Duodenal mucosa (tissue), 2 donors: ENCODE data around the gene ABCC9.

ENCODE experiments used
- H3K27ac ChIP-seq: one replicate; pipeline ENCODE4 v1.7.0; 2013; ENCODE audit warnings: low read depth, low read length
- H3K27me3 ChIP-seq, 2 donors: one replicate each; pipeline ENCODE4 v1.7.0; 2013; ENCODE audit warnings: low read length in 2 of 2, control low read depth in 1 of 2; ENCODE audit not compliant: insufficient read depth in 2 of 2, control insufficient read depth in 1 of 2
- H3K36me3 ChIP-seq, 2 donors: one replicate each; pipeline ENCODE4 v1.7.0; 2013; ENCODE audit warnings: low read length in 2 of 2, control low read depth in 1 of 2; ENCODE audit not compliant: insufficient read depth in 2 of 2, control insufficient read depth in 1 of 2
- H3K4me1 ChIP-seq, 2 donors: one replicate each; pipeline ENCODE4 v1.7.0; 2013; ENCODE audit warnings: low read length in 2 of 2, control low read depth in 1 of 2; ENCODE audit not compliant: insufficient read depth in 2 of 2, control insufficient read depth in 1 of 2
- H3K4me3 ChIP-seq, 2 donors: one replicate each; pipeline ENCODE4 v1.7.0; 2013; ENCODE audit warnings: low read length in 2 of 2, low read depth in 1 of 2
- H3K9ac ChIP-seq, 2 donors: one replicate each; pipeline ENCODE4 v1.7.0; 2013; ENCODE audit warnings: low read length in 2 of 2, low read depth in 1 of 2
- H3K9me3 ChIP-seq, 2 donors: one replicate each; pipeline ENCODE4 v1.7.0; 2013; ENCODE audit warnings: low read length in 2 of 2, control low read depth in 1 of 2; ENCODE audit not compliant: control insufficient read depth in 1 of 2

Gene ABCC9

DNA sequence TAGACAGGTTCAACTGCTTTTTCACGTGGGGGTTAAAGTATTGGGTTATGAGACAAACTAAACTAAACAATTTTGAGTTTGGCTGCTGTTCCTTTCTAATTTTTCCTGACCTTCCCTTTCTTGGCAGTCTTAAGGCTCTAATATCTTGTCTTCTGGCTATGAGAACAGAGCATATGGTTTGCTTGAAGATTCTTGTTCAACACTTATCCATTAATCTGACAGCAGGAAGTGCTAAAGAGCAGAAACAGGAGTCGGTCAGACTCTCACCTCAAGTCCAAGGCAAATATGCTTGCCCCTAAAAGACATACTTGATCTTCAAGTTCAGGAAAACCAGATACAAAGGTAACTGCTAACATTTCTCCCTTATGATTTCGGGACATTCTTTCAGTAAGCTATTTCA is 114.1 kb downstream of the ABCC9 start:
- Histone ChIP-seq H3K27me3 (no peaks in the 10 kb centered on the region), H3K36me3 (no peaks in the 10 kb centered on the region), H3K4me1 (no peaks in the 10 kb centered on the region), H3K9ac (no peak overlapping the region), H3K27ac (no peak overlapping the region), H3K9me3 (no peaks in the 10 kb centered on the region), H3K4me3 (no peak overlapping the region)

DNA sequence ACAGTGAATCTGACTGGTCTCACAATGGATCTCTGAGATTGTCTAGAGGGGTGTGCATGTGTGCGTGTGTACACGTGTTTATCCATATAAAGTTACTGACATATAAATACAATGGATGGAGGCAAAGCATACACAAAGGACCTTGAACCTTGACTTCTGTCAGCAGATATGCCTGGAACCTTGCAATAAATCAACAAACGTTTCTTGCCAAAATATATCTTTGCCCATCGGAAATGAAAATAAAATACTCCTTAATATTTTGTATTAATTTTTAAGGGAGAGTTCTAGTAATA is 114.7 kb downstream of the ABCC9 start:
- Histone ChIP-seq H3K27ac (no peak overlapping the region), H3K9me3 (no peaks in the 10 kb centered on the region), H3K27me3 (no peaks in the 10 kb centered on the region), H3K4me1 (no peaks in the 10 kb centered on the region), H3K36me3 (no peaks in the 10 kb centered on the region), H3K4me3 (no peak overlapping the region), H3K9ac (no peak overlapping the region)

DNA sequence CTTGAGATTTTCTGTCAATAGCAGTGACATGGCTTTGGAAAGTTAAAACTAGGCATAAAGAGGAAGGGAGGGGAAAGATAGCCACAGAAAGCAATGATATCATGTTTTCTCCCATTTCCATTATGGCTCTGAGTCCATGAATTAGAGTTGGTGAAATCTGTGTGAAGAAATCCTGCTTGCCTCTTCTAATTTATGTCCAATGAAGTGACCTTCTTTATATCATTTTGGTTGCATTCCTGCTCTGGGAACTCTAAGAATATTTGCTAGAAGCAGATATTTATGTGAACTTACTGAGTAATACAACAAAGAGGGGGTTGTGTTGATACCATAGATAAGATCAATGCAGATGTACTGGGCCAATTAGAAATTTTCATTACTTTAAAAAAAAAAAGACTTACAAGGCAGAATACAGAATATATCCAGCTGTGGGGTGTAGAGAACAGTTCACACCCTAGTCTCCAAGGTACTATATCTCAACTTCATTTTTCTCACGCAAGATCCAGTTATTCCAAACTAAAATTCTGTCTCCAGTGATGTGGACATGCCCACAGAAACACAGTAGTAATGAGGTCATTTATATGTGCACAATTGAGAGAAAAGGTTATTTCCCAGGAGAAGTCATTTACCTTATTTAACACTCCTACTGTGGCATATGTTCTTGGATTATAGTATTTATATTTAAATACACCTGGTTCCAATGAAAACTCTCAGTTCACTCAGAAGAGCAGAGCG is 115.2 kb downstream of the ABCC9 start:
- H3K36me3 ChIP-seq: no peaks in the 10 kb centered on the region
- H3K9me3 ChIP-seq: no peaks in the 10 kb centered on the region
- H3K27me3 ChIP-seq: no peaks in the 10 kb centered on the region
- no peak overlapping the region for H3K9ac ChIP-seq
- H3K4me3 ChIP-seq: no peak overlapping the region
- no peaks in the 10 kb centered on the region for H3K4me1 ChIP-seq
- no peak overlapping the region for H3K27ac ChIP-seq

DNA sequence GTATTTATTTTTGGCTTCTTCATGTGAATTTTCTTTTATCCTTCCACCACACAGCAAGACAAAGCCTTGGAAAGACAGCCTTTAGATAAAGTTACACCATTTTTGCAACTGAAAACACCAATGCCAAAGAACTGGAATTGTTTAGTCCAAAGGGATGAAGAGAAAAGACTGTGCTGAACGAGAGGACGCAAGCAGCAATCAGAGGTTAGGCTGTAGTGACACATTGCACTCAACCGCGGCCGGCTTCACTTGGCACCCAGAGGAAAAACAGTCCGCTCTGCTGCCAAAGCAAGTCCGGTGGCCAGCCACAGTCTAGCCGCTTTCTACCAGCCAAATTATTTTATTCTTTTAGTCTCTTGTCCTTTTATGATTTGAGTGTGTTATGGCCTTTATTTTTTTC is 117.6 kb downstream of the ABCC9 start:
- Histone ChIP-seq H3K27me3 (no peaks in the 10 kb centered on the region), H3K4me3 (no peak overlapping the region), H3K36me3 (no peaks in the 10 kb centered on the region), H3K9me3 (no peaks in the 10 kb centered on the region), H3K4me1 (no peaks in the 10 kb centered on the region), H3K9ac (no peak overlapping the region), H3K27ac (no peak overlapping the region)

DNA sequence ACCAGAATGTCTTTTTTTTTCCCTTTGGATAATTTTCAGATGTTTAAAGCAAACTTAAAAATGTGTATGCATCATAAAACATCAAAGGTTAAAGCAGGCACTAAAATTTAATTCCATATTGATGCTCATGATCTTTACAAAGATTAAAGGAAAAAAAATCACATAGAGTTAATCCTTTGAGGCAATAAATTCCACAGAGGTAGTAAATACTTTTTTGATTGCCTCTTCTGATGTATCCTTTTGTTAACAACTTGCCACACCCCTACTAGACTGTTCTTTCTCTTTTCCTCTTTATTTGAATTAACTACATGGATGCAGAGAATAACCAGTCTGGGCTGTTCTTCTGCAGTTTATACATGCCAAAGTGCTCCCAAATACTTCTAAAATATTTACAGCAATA is 121.5 kb downstream of the ABCC9 start:
- H3K27ac ChIP-seq: no peak overlapping the region
- H3K36me3 ChIP-seq: no peaks in the 10 kb centered on the region
- no peaks in the 10 kb centered on the region for H3K4me1 ChIP-seq
- no peak overlapping the region for H3K9ac ChIP-seq
- H3K9me3 ChIP-seq: no peaks in the 10 kb centered on the region
- no peaks in the 10 kb centered on the region for H3K27me3 ChIP-seq
- no peak overlapping the region for H3K4me3 ChIP-seq

DNA sequence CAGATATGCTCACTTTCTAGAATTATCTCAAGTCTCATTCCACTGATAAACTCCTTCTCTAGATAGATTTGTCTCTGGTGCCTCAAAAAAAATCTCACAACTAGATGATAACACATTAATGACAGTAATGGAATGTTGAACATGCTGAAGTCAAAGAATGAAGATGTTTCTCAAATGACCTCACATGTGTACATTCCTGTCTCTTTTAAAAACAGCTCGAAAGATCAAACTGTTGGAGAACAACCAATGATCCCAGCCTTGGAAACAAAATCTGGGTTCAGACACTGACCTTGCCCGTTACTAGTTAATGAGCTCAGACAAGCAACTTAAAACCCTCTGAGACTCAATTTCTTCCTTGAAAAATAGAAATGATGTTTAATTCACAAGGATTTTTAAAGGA is 122.0 kb downstream of the ABCC9 start:
- no peak overlapping the region for H3K9ac ChIP-seq
- no peak overlapping the region for H3K4me3 ChIP-seq
- no peaks in the 10 kb centered on the region for H3K4me1 ChIP-seq
- H3K27me3 ChIP-seq: no peaks in the 10 kb centered on the region
- H3K9me3 ChIP-seq: no peaks in the 10 kb centered on the region
- H3K27ac ChIP-seq: no peak overlapping the region
- H3K36me3 ChIP-seq: no peaks in the 10 kb centered on the region

DNA sequence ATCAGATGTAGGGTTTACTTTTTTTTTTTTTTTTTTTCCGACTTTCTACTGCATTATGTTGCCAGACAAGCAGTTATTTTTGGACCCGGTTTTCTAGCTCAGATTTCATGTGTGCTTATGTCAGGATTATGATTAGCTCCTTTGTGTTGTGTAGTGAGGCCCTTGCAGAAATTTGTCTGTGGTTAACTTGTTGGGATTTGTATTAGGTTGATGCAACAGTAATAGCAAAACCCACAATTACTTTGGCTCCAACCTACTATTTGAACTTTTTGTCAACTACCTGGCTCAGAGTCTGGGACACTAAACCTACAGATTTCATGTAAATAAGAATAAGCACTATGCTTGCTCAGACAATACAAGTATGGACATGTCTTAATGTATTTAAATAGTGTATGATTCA is 122.6 kb downstream of the ABCC9 start:
- H3K27me3 ChIP-seq: no peaks in the 10 kb centered on the region
- no peak overlapping the region for H3K27ac ChIP-seq

DNA sequence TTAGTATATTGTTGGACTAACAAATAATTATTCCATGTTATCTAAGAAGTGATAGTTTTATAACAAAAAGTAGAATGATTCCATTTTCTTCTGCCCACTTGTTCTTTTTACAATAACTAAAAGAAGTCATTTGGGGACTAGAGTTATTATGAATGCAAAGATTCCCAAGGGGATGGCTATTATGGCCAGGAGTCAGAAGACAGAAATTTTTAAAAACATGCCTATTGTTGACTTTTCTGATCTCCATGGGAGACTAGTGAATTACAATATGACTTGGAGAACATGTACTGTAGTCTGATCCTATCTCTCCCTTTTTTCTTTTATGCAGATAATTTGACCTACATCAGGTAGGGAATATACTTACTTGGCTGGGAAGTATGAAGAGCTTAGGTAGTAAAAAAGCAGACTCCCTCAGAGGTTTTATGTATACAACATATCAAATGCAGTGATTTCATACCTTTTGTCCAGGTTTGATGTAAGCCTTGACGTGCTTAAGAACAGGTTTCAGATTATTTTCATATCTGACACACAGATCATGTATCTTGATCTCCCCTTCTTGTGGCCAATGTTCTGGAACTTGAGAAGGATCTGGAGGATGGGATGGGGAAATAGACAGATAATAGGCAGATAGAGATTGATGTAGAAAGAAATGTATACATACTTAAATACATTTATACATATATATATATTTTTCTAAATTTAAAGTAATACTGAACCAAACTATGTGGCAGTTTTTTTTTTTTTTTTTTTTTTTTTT is 125.7 kb downstream of the ABCC9 start:
- Histone ChIP-seq H3K9ac (no peak overlapping the region), H3K27ac (no peak overlapping the region), H3K4me1 (no peaks in the 10 kb centered on the region), H3K27me3 (no peaks in the 10 kb centered on the region), H3K9me3 (no peaks in the 10 kb centered on the region), H3K36me3 (no peaks in the 10 kb centered on the region), H3K4me3 (no peak overlapping the region)

More for the DNA sequence above, 122.6 kb downstream of the ABCC9 start:
- no peaks in the 10 kb centered on the region for H3K4me1 ChIP-seq
- no peaks in the 10 kb centered on the region for H3K9me3 ChIP-seq
- H3K4me3 ChIP-seq: no peak overlapping the region
- H3K9ac ChIP-seq: no peak overlapping the region
- no peaks in the 10 kb centered on the region for H3K36me3 ChIP-seq

DNA sequence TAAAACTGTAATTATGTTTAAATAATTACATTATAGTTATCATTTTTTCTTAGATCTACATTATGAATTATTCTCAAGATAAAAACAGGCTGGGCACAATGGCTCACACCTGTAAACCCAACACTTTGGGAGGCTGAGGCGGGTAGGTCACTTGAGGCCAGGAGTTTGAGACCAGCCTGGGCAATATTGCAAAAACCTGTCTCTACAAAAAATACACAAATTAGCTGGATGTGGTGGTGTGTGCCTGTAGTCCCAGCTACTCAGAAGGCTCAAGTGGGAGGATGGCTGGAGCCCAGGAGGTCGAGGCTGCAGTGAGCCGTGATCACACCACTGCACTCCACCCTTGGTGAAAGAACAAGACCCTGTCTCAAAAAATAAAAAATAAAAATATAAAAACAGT is 126.4 kb downstream of the ABCC9 start:
- Histone ChIP-seq H3K4me3 (no peak overlapping the region), H3K9ac (no peak overlapping the region), H3K27me3 (no peaks in the 10 kb centered on the region), H3K36me3 (no peaks in the 10 kb centered on the region), H3K27ac (no peak overlapping the region), H3K4me1 (no peaks in the 10 kb centered on the region), H3K9me3 (no peaks in the 10 kb centered on the region)

DNA sequence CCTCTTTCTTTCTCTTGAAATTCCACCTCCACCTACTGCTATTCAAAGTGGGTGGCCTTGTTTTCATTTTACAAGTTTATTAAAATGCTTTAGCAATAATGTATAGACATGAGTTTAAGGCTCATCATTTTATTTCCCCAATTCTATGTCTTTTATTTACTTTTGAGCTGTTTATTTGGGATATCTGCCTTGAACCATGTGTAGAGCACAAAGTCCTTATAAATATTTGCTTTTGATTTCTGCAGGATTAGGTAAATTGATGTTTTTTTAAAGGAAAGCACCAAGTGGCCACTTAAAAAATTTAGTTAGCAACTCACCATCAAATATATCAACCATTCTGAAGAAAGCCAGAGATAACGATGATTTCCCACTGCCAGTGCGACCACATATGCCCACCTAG is 126.9 kb downstream of the ABCC9 start:
- no peaks in the 10 kb centered on the region for H3K27me3 ChIP-seq
- H3K4me3 ChIP-seq: no peak overlapping the region
- H3K4me1 ChIP-seq: no peaks in the 10 kb centered on the region
- H3K9me3 ChIP-seq: no peaks in the 10 kb centered on the region
- no peak overlapping the region for H3K27ac ChIP-seq
- H3K9ac ChIP-seq: no peak overlapping the region
- no peaks in the 10 kb centered on the region for H3K36me3 ChIP-seq
